Measurements from ENCODE around the gene TULP3.

GRCh38 chr12:2854669-2855453 lies 35.8 kb upstream of the TULP3 start:
- TF ChIP-seq HDAC2 (IDR thresholded peaks at IDR 0.05; ENCODE audit: borderline replicate concordance in 1 of 2, low read depth in 2 of 2, low read length in 2 of 2) (no peak), E2F6 (IDR thresholded peaks at IDR 0.05) (no peak), TCF12 (IDR thresholded peaks at IDR 0.05; ENCODE audit: low read depth, low read length) (no peak), RNF2 (IDR thresholded peaks at IDR 0.05; ENCODE audit: borderline replicate concordance, low read depth, low read length, missing control alignments, poor library complexity, severe bottlenecking) (no peak), BRCA1 (IDR thresholded peaks at IDR 0.05; ENCODE audit: low read depth, low read length) (no peak), JUND (IDR thresholded peaks at IDR 0.05; ENCODE audit: low read length) (no peak), EZH2 (IDR thresholded peaks at IDR 0.05; ENCODE audit: low read depth, low read length, severe bottlenecking) (no peak), KDM1A (IDR thresholded peaks at IDR 0.05; ENCODE audit: borderline replicate concordance, low read length) (no peak), CTCF (IDR thresholded peaks at IDR 0.05; ENCODE audit: control extremely low read depth in 1 of 3, insufficient read depth in 1 of 3, low read depth in 1 of 3, low read length in 3 of 3) (no peak), POLR2A (IDR thresholded peaks at IDR 0.05; ENCODE audit: control extremely low read depth in 1 of 2, low read depth in 2 of 2, low read length in 2 of 2) (no peak), TEAD4 (IDR thresholded peaks at IDR 0.05; ENCODE audit: low read depth, low read length) (no peak)
